IMR-90 (cell line): ENCODE data around the gene WBP1L. TPM values are rescaled to one million over a fixed set of nuclear protein-coding genes. Genes with fewer than 3 reads are reported as not detected.

Experiments used
- ATAC-seq: fragments of 200-7000 bp; cut with Tn5 transposase; 2 replicates; pipeline ENCODE4 v1.9.1; 2020; ENCODE audit warnings: low read depth, mild to moderate bottlenecking, moderate library complexity
- BruUV-seq: library from RNA; stranded (reverse); fragments of 400-500 nt; replicated peaks from 2 replicates; lab custom pipeline; 2021; lab: Mats Ljungman, UMichigan
- CTCF ChIA-PET: fragments of 300-600 bp; formaldehyde crosslinking; extraction: SDS; loops from one replicate; lab custom pipeline; 2021; ENCODE audit warnings: antibody characterized with exemption; lab: Yijun Ruan, JAX
- POLR2A ChIA-PET: fragments of 300-600 bp; sonication (Branson Sonifier 250); formaldehyde crosslinking; loops from one replicate; lab custom pipeline; 2022; ENCODE audit warnings: antibody characterized with exemption; ENCODE audit not compliant: unreplicated experiment; lab: Charles Lee
- DNase-seq: peaks from one replicate; pipeline ENCODE4 v3.0.0; 2013
- H2AFZ ChIP-seq: replicated peaks from 2 replicates; pipeline ENCODE3; 2013; ENCODE audit warnings: low read length, mild to moderate bottlenecking; ENCODE audit not compliant: poor library complexity
- H2AK5ac ChIP-seq: 2 replicates; pipeline ENCODE4 v1.6.1; 2013; ENCODE audit warnings: low read depth, low read length, inconsistent platforms
- H2AK9ac ChIP-seq: replicated peaks from 2 replicates; pipeline ENCODE3; 2013; ENCODE audit warnings: mild to moderate bottlenecking, low read depth, low read length, moderate library complexity; ENCODE audit not compliant: poor library complexity
- H2BK120ac ChIP-seq: 2 replicates; pipeline ENCODE4 v1.6.1; 2013; ENCODE audit warnings: low read depth, low read length, inconsistent platforms
- H2BK15ac ChIP-seq: 3 replicates; pipeline ENCODE4 v1.6.1; 2013; ENCODE audit warnings: low read depth, low read length, inconsistent platforms
- H2BK20ac ChIP-seq: 2 replicates; pipeline ENCODE4 v1.6.1; 2013; ENCODE audit warnings: low read depth, mild to moderate bottlenecking, inconsistent platforms, low read length, moderate library complexity
- H2BK5ac ChIP-seq: 2 replicates; pipeline ENCODE4 v1.6.1; 2013; ENCODE audit warnings: mild to moderate bottlenecking, low read depth, low read length, inconsistent platforms; ENCODE audit not compliant: poor library complexity, severe bottlenecking
- H3K14ac ChIP-seq: replicated peaks from 2 replicates; pipeline ENCODE4 v1.6.1; 2013; ENCODE audit warnings: low read depth, low read length, inconsistent platforms
- H3K18ac ChIP-seq: 2 replicates; pipeline ENCODE4 v1.6.1; 2013; ENCODE audit warnings: low read depth, low read length, control low read depth
- H3K23ac ChIP-seq: 2 replicates; pipeline ENCODE4 v1.6.1; 2013; ENCODE audit warnings: low read depth, low read length, inconsistent platforms
- H3K27ac ChIP-seq: 2 replicates; pipeline ENCODE4 v1.5.1; 2013; ENCODE audit warnings: mild to moderate bottlenecking, control low read depth, low read length; ENCODE audit not compliant: insufficient read depth
- H3K27me3 ChIP-seq: 2 replicates; pipeline ENCODE4 v1.6.1; 2013; ENCODE audit warnings: low read length; ENCODE audit not compliant: control insufficient read depth, insufficient read depth
- H3K36me3 ChIP-seq: 2 replicates; pipeline ENCODE4 v1.6.1; 2013; ENCODE audit warnings: low read length, mixed read lengths; ENCODE audit not compliant: control insufficient read depth, insufficient read depth
- H3K4ac ChIP-seq: 2 replicates; pipeline ENCODE4 v1.6.1; 2013; ENCODE audit warnings: low read depth, low read length, inconsistent platforms
- H3K4me1 ChIP-seq: 2 replicates; pipeline ENCODE4 v1.6.1; 2013; ENCODE audit warnings: low read length, mixed read lengths; ENCODE audit not compliant: control insufficient read depth, insufficient read depth
- H3K4me2 ChIP-seq: 2 replicates; pipeline ENCODE4 v1.6.1; 2013; ENCODE audit warnings: low read depth, mild to moderate bottlenecking, control low read depth, low read length, moderate library complexity
- H3K4me3 ChIP-seq: 2 replicates; pipeline ENCODE4 v1.5.1; 2013; ENCODE audit warnings: low read depth, mild to moderate bottlenecking, control low read depth, low read length, moderate library complexity; ENCODE audit not compliant: insufficient read depth
- H3K56ac ChIP-seq: 2 replicates; pipeline ENCODE4 v1.6.1; 2013; ENCODE audit warnings: low read length, inconsistent platforms; ENCODE audit not compliant: insufficient read depth; ENCODE audit errors: extremely low read depth
- H3K79me1 ChIP-seq, 2 experiments: 2 replicates each; pipeline ENCODE4 v1.6.1; 2013; ENCODE audit warnings: low read length in 2 of 2, inconsistent platforms in 1 of 2, low read depth in 1 of 2
- H3K9ac ChIP-seq: 2 replicates; pipeline ENCODE4 v1.6.1; 2013; ENCODE audit warnings: low read depth, low read length, control low read depth
- H3K9me1 ChIP-seq: 2 replicates; pipeline ENCODE4 v1.6.1; 2013; ENCODE audit warnings: low read length, inconsistent platforms; ENCODE audit not compliant: insufficient read depth
- H3K9me3 ChIP-seq: 2 replicates; pipeline ENCODE4 v1.6.1; 2013; ENCODE audit warnings: low read length; ENCODE audit not compliant: control insufficient read depth, insufficient read depth
- H4K20me1 ChIP-seq: 2 replicates; pipeline ENCODE4 v1.6.1; 2013; ENCODE audit warnings: low read length, inconsistent platforms; ENCODE audit not compliant: insufficient read depth
- H4K5ac ChIP-seq: 2 replicates; pipeline ENCODE4 v1.6.1; 2013; ENCODE audit warnings: mild to moderate bottlenecking, low read depth, low read length, control low read depth
- H4K8ac ChIP-seq, 2 experiments: 2 replicates each; pipeline ENCODE4 v1.6.1; 2013; ENCODE audit warnings: low read depth in 2 of 2, low read length in 2 of 2, control low read depth in 1 of 2, inconsistent platforms in 1 of 2
- H4K91ac ChIP-seq: 2 replicates; pipeline ENCODE4 v1.6.1; 2013; ENCODE audit warnings: low read depth, low read length, inconsistent platforms; ENCODE audit not compliant: insufficient read depth
- CHD1 ChIP-seq: IDR thresholded peaks from 2 replicates; pipeline ENCODE4 v1.6.1; 2012; ENCODE audit warnings: low read depth, low read length, improper control_type of control experiment
- CTCF ChIP-seq: conservative IDR thresholded peaks from 2 replicates; pipeline ENCODE4 v1.5.1; 2012; ENCODE audit warnings: mild to moderate bottlenecking, low read depth, low read length, improper control_type of control experiment
- ELK1 ChIP-seq: fragments of 150-350 bp; IDR thresholded peaks from 2 replicates; pipeline ENCODE4 v1.6.1; 2016; ENCODE audit warnings: low read depth, mild to moderate bottlenecking, low read length, moderate library complexity, borderline replicate concordance
- FOS ChIP-seq: fragments of 150-350 bp; IDR thresholded peaks from 2 replicates; pipeline ENCODE4 v1.6.1; 2016; ENCODE audit warnings: low read depth, low read length
- MXI1 ChIP-seq: IDR thresholded peaks from 2 replicates; pipeline ENCODE4 v1.6.1; 2012; ENCODE audit warnings: low read depth, mild to moderate bottlenecking, low read length, moderate library complexity, borderline replicate concordance
- POLR2A ChIP-seq: IDR thresholded peaks from 2 replicates; pipeline ENCODE4 v1.6.1; 2012; ENCODE audit warnings: mild to moderate bottlenecking, low read depth, low read length
- RAD21 ChIP-seq: IDR thresholded peaks from 2 replicates; pipeline ENCODE4 v1.6.1; 2012; ENCODE audit warnings: low read length, improper control_type of control experiment
- RCOR1 ChIP-seq: IDR thresholded peaks from 2 replicates; pipeline ENCODE4 v1.6.1; 2012; ENCODE audit warnings: mild to moderate bottlenecking, low read length, improper control_type of control experiment; ENCODE audit not compliant: insufficient replicate concordance
- USF2 ChIP-seq: fragments of 150-350 bp; IDR thresholded peaks from 2 replicates; pipeline ENCODE4 v1.6.1; 2017; ENCODE audit warnings: mild to moderate bottlenecking, antibody characterized with exemption, low read length, low read depth
- WGBS, 2 experiments: methylation state at CpG; one replicate each; pipeline versions ENCODE4 v1.1.5 to v1.1.7; 2013; ENCODE audit warnings: missing lambda C conversion rate in 2 of 2; ENCODE audit not compliant: insufficient read length in 1 of 2; ENCODE audit errors: extremely low coverage in 2 of 2; 5-methylcytosine and 5-hydroxymethylcytosine counted together
- dilution Hi-C: fragments of 300-500 bp; cut with HindIII; formaldehyde crosslinking; loops from one replicate; pipeline ENCODE4 v1.14.3; 2018; ENCODE audit warnings: low sequenced_read_pairs; ENCODE audit not compliant: unreplicated experiment
- in situ Hi-C: fragments of 300-500 bp; cut with MboI; formaldehyde crosslinking; loops from 3 replicates; pipeline ENCODE4 v1.14.3; 2019; ENCODE audit warnings: low sequenced_read_pairs, inconsistent platforms, mixed read lengths
- intact Hi-C: fragments of 100-400 bp; cut with micrococcal nuclease; formaldehyde crosslinking; loops from 2 replicates; pipeline ENCODE4 v1.10.0; 2022
- polyA plus RNA-seq, 3 experiments: library from polyadenylated mRNA; depleted of rRNA; stranded (reverse); fragments of >200 nt; gene quantifications; 2 replicates each; pipeline ENCODE4 v1.2.3, GENCODE V29; 2012; ENCODE audit warnings: low replicate concordance in 1 of 3
- total RNA-seq: library from RNA; depleted of rRNA; stranded (reverse); fragments of >200 nt; gene quantifications from 2 replicates; pipeline ENCODE4 v1.2.3, GENCODE V29; 2012

The WBP1L gene
- total and polyA plus RNA-seq, 2 of the 4 experiments (the other 2 are of a cell fraction): 20.7 to 31.0 TPM

- Histone ChIP-seq H3K4me3 (no peak overlapping the region), H4K5ac (no peak overlapping the region), H3K9me1 (peaks cover 7% of the 10 kb centered on the region), H3K9me3 (no peaks in the 10 kb centered on the region), H2AFZ (no peak overlapping the region), H2AK5ac (no peak overlapping the region), H3K9ac (no peak overlapping the region), H4K8ac (no peak overlapping the region), H3K27ac (no peak overlapping the region), H3K36me3 (peaks cover 6% of the 10 kb centered on the region), H2BK5ac (no peak overlapping the region), H3K56ac (no peak overlapping the region), H2BK15ac (no peak overlapping the region), H3K23ac (no peak overlapping the region), H3K18ac (no peak overlapping the region), H2BK120ac (no peak overlapping the region), H4K91ac (no peak overlapping the region), H3K4me2 (no peak overlapping the region), H2AK9ac (no peak overlapping the region), H3K4ac (no peak overlapping the region), H2BK20ac (no peak overlapping the region), H3K4me1 (peaks cover 9% of the 10 kb centered on the region), H3K14ac (no peak overlapping the region), H3K27me3 (no peaks in the 10 kb centered on the region), H4K20me1 (no peaks in the 10 kb centered on the region; the same call in 1 of the 2 replicates), H3K79me1 (peaks cover 12 to 28% of the 10 kb centered on the region in 2 experiments; a peak in 3 of 4 replicates)
- ATAC-seq (no peak), DNase-seq (peak; percentile 40)
- in situ Hi-C loops (no loop called here), dilution Hi-C loops (no loop called here), intact Hi-C loops (no loop called here)
- CTCF ChIA-PET: no interaction called here
- TF ChIP-seq RAD21 (no peak), CHD1 (no peak), FOS (no peak), USF2 (no peak), CTCF (no peak), MXI1 (no peak), POLR2A (no peak), ELK1 (no peak), RCOR1 (no peak)
- BruUV-seq: no TSS peak
- WGBS, 2 experiments: 56% methylated on average over 2 of the region's 2 CpGs; no CpG with 5 or more reads in 1 of the 2 experiments
- POLR2A ChIA-PET: no interaction called here
These were observed 41.0 kb upstream of the WBP1L start for GRCh38 chr10:102702742-102703141.
